ENCODE results near the gene PTBP3. TPM values are rescaled to one million over a fixed set of nuclear protein-coding genes. Genes with fewer than 3 reads are reported as not detected.
"Not testable (repeated sequence)": the region's sequence is repeated elsewhere in the genome, so short reads cannot be mapped to it uniquely, and the experiment has no call there.

PTBP3 gene
- total RNA-seq, 1 donor from 2014 or later, result 210 TPM

DNA sequence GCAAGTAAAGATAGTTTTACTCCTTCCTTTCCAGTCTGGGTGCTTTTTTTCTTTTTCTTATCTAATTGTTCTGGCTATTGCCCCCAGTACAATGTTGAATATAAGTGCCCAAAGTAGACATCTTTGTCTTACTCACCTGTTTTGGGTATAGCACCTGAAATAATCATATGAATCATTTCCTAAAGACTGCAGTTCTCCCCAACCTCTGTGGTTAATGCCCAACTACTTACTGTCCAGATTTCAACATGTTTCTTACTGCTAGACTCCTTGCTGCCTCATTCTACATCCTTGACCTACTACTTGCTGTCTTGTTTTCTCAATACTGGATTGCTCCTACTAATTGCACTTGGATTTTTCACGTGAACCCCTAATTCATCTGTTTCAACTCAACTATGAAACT, 37.6 kb upstream of the PTBP3 start:
- no peak for DNase-seq (ENCODE audit: low read depth)
- TF ChIP-seq, protein P1, sequence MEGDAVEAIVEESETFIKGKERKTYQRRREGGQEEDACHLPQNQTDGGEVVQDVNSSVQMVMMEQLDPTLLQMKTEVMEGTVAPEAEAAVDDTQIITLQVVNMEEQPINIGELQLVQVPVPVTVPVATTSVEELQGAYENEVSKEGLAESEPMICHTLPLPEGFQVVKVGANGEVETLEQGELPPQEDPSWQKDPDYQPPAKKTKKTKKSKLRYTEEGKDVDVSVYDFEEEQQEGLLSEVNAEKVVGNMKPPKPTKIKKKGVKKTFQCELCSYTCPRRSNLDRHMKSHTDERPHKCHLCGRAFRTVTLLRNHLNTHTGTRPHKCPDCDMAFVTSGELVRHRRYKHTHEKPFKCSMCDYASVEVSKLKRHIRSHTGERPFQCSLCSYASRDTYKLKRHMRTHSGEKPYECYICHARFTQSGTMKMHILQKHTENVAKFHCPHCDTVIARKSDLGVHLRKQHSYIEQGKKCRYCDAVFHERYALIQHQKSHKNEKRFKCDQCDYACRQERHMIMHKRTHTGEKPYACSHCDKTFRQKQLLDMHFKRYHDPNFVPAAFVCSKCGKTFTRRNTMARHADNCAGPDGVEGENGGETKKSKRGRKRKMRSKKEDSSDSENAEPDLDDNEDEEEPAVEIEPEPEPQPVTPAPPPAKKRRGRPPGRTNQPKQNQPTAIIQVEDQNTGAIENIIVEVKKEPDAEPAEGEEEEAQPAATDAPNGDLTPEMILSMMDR (conservative IDR thresholded peaks at IDR 0.05; ENCODE audit: low read depth, low read length), result no peak
- no peak overlapping the region for H3K4me3 ChIP-seq (ENCODE audit: low read depth, low read length)

DNA sequence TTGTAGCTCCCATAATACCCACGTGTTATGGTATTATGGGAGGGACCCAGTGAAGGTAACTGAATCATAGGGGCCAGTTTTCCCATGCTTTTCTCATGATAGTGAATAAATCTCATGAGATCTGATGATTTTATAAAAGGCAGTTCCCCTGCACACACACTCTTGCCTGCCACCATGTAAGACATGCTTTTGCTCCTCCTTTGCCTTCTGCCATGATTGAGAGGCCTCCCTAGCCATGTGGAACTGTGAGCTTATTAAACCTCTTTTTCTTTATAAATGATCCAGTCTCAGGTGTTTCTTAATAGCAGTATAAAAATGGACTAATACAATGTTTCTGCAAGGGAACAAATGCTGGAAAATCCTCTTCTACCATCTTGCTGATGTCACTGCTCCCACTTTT, 36.4 kb upstream of the PTBP3 start:
- DNase-seq (ENCODE audit: low read depth), result no peak
- no peak overlapping the region for H3K4me3 ChIP-seq (ENCODE audit: low read depth, low read length)
- TF ChIP-seq, protein P1 (conservative IDR thresholded peaks at IDR 0.05; ENCODE audit: low read depth, low read length), result no peak

DNA sequence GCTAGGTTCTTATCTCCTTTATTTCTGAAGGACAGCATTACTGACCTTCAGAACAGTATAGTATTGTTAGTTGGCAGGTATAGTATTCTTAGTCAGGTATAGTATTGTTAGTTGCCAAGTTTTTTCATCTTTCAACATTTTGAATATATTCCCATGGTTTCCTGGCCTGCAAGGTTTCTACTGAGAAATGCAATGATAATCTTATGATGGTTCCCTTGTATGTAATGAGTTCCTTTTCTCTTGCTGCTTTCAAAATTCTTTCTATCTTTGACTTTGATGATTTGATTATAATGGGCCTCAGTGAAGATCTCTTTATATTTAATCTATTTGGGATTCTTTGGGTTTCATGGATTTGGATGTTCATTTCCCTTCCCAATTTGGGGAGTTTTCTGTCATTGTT, 34.0 kb upstream of the PTBP3 start:
- DNase-seq (ENCODE audit: low read depth), result no peak
- TF ChIP-seq, protein P1 (conservative IDR thresholded peaks at IDR 0.05; ENCODE audit: low read depth, low read length), result no peak
- no peak overlapping the region for H3K4me3 ChIP-seq (ENCODE audit: low read depth, low read length)

DNA sequence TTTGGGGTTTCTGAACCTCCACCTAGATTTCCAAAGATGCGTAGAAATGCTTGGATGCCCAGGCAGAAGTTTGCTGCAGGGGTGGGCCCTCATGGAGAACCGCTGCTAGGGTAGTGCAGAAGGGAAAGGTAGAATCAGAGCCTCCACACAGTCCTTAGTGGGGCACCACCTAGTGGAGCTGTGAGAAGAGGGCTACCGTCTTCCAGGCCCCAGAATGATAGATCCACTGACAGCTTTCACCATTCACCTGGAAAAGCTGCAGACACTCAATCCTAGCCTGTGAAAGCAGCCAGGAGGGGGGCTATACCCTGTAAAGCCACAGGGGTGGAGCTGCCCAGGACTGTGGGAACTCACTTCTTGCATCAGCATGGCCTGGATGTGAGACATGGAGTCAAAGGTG, 33.2 kb upstream of the PTBP3 start:
- TF ChIP-seq, protein P1 (conservative IDR thresholded peaks at IDR 0.05; ENCODE audit: low read depth, low read length), result peak; percentile 42
- H3K4me3 ChIP-seq (ENCODE audit: low read depth, low read length), result no peak overlapping the region
- DNase-seq (ENCODE audit: low read depth), result no peak

- H3K4me3 ChIP-seq (ENCODE audit: low read depth, low read length); DNase-seq (ENCODE audit: low read depth): not testable (repeated sequence)
Observed at GRCh38 chr9:112365257-112365656, 31.8 kb upstream of the PTBP3 start.

DNA sequence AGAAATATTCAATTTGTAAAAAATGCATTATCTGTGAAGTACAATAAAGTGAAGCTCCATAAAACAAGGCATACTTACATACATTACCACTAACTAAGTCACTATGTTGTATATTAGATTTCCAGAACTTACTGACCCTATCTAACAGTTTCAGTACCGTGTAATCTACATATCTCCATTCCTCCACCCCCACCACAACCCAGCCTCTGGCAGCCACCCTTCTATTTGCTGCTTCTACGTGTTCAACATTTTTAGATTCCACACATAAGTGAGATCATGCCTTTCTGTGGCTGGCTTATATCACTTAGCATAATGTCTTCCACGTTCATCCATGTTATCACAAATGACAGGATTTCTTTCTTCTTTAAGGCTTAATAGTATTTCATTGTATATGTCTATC, 31.3 kb upstream of the PTBP3 start:
- TF ChIP-seq, protein P1 (conservative IDR thresholded peaks at IDR 0.05; ENCODE audit: low read depth, low read length), result no peak
- H3K4me3 ChIP-seq (ENCODE audit: low read depth, low read length), result no peak overlapping the region

DNA sequence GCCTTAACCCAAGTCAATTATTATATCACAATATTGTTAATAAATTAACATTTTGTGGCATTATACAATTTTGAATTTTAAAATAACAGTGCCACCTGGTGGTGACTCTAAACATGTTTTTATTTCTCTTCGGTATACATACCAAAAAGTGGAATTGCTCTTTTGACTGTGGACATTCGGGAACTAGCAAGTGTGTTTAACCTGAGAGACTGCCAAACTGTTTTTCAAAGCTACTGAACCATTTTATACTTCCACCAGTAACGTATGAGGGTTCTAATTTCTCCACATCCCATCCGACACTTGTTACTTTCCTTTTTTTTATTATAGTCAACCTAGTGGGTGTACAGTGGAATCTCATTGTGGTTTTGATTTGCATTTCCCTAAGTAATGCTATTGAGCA, 28.2 kb upstream of the PTBP3 start:
- H3K4me3 ChIP-seq (ENCODE audit: low read depth, low read length), result no peak overlapping the region
- TF ChIP-seq, protein P1 (conservative IDR thresholded peaks at IDR 0.05; ENCODE audit: low read depth, low read length), result peak; percentile 48
- DNase-seq (ENCODE audit: low read depth), result no peak

More for the DNA sequence above, 31.3 kb upstream of the PTBP3 start:
- DNase-seq (ENCODE audit: low read depth), result no peak
